PC-3 (cell line): ENCODE results near the gene ARHGEF11.

Experiments
- CTCF ChIP-seq: fragments of 300-600 bp; sonication (generic); conservative IDR thresholded peaks from 2 replicates; pipeline ENCODE4 v1.5.1; 2017; ENCODE audit warnings: antibody characterized with exemption, low read depth, mild to moderate bottlenecking, low read length
- EZH2 ChIP-seq: fragments of 300-600 bp; sonication (generic); IDR thresholded peaks from one replicate; pipeline ENCODE4 v1.6.1; 2017; ENCODE audit warnings: antibody characterized with exemption, mild to moderate bottlenecking, low read length; ENCODE audit not compliant: unreplicated experiment

GRCh38 chr1:156948708-156949107 lies 96.8 kb downstream of the ARHGEF11 start:
- TF ChIP-seq CTCF, result peak; percentile 53
- no peak for TF ChIP-seq EZH2
